Hepatocyte (in vitro differentiated cells): ENCODE measurements around the gene FMO1.

Source experiments
- EZH2 ChIP-seq: fragments of 200-600 bp; sonication (generic); IDR thresholded peaks from 2 replicates; pipeline ENCODE4 v1.6.1; 2016; ENCODE audit warnings: antibody characterized with exemption, mild to moderate bottlenecking, borderline replicate concordance
- EZH2phosphoT487 ChIP-seq: fragments of 200-600 bp; sonication (generic); IDR thresholded peaks from one replicate; pipeline ENCODE4 v1.6.1; 2018; ENCODE audit warnings: antibody characterized with exemption, mild to moderate bottlenecking, low read depth, moderate library complexity; ENCODE audit not compliant: unreplicated experiment, severe bottlenecking
- TF ChIP-seq, protein P1 (sequence below): fragments of 200-600 bp; sonication (generic); IDR thresholded peaks from 2 replicates; pipeline ENCODE4 v1.5.1; 2016; ENCODE audit warnings: antibody characterized with exemption, mild to moderate bottlenecking; ENCODE audit not compliant: poor library complexity

DNA sequence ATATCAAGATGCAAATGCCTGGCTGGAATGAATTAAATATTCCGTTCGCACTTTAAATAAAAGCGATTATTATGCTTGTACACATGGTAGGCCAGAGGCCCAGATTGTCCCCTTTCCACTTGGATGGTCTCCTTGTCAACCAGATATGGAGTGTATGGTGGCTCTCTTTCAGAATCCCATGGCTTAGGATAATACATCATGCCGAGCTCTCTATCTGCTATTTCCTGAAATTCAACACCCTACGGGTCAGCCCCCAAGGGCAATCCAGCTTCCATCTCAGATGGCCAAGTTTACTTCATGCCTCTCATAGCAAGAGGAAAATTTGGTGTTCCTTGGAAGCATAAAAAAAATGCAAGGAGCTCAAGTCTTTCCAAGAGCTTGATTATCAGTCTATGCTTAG is 25.4 kb upstream of the FMO1 start:
- TF ChIP-seq, protein P1, sequence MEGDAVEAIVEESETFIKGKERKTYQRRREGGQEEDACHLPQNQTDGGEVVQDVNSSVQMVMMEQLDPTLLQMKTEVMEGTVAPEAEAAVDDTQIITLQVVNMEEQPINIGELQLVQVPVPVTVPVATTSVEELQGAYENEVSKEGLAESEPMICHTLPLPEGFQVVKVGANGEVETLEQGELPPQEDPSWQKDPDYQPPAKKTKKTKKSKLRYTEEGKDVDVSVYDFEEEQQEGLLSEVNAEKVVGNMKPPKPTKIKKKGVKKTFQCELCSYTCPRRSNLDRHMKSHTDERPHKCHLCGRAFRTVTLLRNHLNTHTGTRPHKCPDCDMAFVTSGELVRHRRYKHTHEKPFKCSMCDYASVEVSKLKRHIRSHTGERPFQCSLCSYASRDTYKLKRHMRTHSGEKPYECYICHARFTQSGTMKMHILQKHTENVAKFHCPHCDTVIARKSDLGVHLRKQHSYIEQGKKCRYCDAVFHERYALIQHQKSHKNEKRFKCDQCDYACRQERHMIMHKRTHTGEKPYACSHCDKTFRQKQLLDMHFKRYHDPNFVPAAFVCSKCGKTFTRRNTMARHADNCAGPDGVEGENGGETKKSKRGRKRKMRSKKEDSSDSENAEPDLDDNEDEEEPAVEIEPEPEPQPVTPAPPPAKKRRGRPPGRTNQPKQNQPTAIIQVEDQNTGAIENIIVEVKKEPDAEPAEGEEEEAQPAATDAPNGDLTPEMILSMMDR, result no peak
- no peak for TF ChIP-seq EZH2
- no peak for TF ChIP-seq EZH2phosphoT487
